ENCODE measurements around the gene POLH. TPM values are rescaled to one million over a fixed set of nuclear protein-coding genes. Genes with fewer than 3 reads are reported as not detected.

The POLH gene
- total and polyA plus RNA-seq, 9 of the 15 experiments (the other 6 are each of a cell fraction or from before 2014, with no cell fraction given): 5.8 to 31.6 (median 20.6) TPM

GRCh38 chr6:43628393-43629103 lies 52.6 kb downstream of the POLH start (continued):
- TF ChIP-seq PRDM10 (IDR thresholded peaks at IDR 0.05; ENCODE audit: partially characterized antibody) (peak; percentile 48), BDP1 (IDR thresholded peaks at IDR 0.05; ENCODE audit: insufficient read depth, insufficient read length) (no peak), ZNF431 (CRISPR knock-in tag; IDR thresholded peaks at IDR 0.05) (no peak; the same call in 1 of the 2 replicates), ZNF347 (CRISPR knock-in tag; IDR thresholded peaks at IDR 0.05; ENCODE audit: low read depth) (no peak), MEF2A (IDR thresholded peaks at IDR 0.05; ENCODE audit: control insufficient read depth, low read depth, low read length) (no peak), MAFG (tag; conservative IDR thresholded peaks at IDR 0.05) (no peak), ZNF24 (IDR thresholded peaks at IDR 0.05) (peak; percentile 42; the same call in 1 of the 2 replicates), ZNF282 (CRISPR knock-in tag; IDR thresholded peaks at IDR 0.05) (no peak), MCM3 (IDR thresholded peaks at IDR 0.05) (no peak), BRF1 (IDR thresholded peaks at IDR 0.05; ENCODE audit: borderline replicate concordance, extremely low read depth, insufficient read length) (no peak), CREBBP (IDR thresholded peaks at IDR 0.05; ENCODE audit: low read depth, low read length) (no peak), ZNF175 (CRISPR knock-in tag; IDR thresholded peaks at IDR 0.05; ENCODE audit: low read depth) (no peak), ZNF23 (CRISPR knock-in tag; IDR thresholded peaks at IDR 0.05) (no peak), ZMIZ1 (IDR thresholded peaks at IDR 0.05; ENCODE audit: low read depth in 2 of 2, low read length in 2 of 2) (no peak), IRF2 (CRISPR knock-in tag; IDR thresholded peaks at IDR 0.05) (no peak)
- TF ChIP-seq, protein P1, sequence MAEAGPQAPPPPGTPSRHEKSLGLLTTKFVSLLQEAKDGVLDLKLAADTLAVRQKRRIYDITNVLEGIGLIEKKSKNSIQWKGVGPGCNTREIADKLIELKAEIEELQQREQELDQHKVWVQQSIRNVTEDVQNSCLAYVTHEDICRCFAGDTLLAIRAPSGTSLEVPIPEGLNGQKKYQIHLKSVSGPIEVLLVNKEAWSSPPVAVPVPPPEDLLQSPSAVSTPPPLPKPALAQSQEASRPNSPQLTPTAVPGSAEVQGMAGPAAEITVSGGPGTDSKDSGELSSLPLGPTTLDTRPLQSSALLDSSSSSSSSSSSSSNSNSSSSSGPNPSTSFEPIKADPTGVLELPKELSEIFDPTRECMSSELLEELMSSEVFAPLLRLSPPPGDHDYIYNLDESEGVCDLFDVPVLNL (CRISPR knock-in tag; IDR thresholded peaks at IDR 0.05; ENCODE audit: low read depth): no peak
- TF ChIP-seq, protein P2, sequence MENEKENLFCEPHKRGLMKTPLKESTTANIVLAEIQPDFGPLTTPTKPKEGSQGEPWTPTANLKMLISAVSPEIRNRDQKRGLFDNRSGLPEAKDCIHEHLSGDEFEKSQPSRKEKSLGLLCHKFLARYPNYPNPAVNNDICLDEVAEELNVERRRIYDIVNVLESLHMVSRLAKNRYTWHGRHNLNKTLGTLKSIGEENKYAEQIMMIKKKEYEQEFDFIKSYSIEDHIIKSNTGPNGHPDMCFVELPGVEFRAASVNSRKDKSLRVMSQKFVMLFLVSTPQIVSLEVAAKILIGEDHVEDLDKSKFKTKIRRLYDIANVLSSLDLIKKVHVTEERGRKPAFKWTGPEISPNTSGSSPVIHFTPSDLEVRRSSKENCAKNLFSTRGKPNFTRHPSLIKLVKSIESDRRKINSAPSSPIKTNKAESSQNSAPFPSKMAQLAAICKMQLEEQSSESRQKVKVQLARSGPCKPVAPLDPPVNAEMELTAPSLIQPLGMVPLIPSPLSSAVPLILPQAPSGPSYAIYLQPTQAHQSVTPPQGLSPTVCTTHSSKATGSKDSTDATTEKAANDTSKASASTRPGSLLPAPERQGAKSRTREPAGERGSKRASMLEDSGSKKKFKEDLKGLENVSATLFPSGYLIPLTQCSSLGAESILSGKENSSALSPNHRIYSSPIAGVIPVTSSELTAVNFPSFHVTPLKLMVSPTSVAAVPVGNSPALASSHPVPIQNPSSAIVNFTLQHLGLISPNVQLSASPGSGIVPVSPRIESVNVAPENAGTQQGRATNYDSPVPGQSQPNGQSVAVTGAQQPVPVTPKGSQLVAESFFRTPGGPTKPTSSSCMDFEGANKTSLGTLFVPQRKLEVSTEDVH (IDR thresholded peaks at IDR 0.05; ENCODE audit: low read depth, partially characterized antibody): peak; percentile 55
